Smooth muscle cell (in vitro differentiated cells): ENCODE measurements around the gene CNIH4. TPM values are rescaled to one million over a fixed set of nuclear protein-coding genes. Genes with fewer than 3 reads are reported as not detected.
"Not testable (repeated sequence)": the region's sequence is repeated elsewhere in the genome, so short reads cannot be mapped to it uniquely, and the experiment has no call there.

Experiments used
- DNase-seq: peaks from one replicate; lab custom pipeline; 2025; ENCODE audit not compliant: unreplicated experiment; lab: John Stamatoyannopoulos, UW
- H2AFZ ChIP-seq: fragments of 200-600 bp; sonication (generic); 2 replicates; pipeline ENCODE4 v1.6.0; 2016; ENCODE audit warnings: antibody characterized with exemption, low read depth, mild to moderate bottlenecking
- H3F3A ChIP-seq: fragments of 200-600 bp; sonication (generic); 2 replicates; pipeline ENCODE4 v1.6.0; 2017; ENCODE audit warnings: antibody characterized with exemption, low read depth
- H3K27ac ChIP-seq: fragments of 200-600 bp; sonication (generic); 2 replicates; pipeline ENCODE4 v1.5.1; 2016; ENCODE audit warnings: low read depth, mild to moderate bottlenecking
- H3K27me3 ChIP-seq: fragments of 200-600 bp; sonication (generic); 2 replicates; pipeline ENCODE4 v1.6.1; 2016; ENCODE audit warnings: low read depth, mild to moderate bottlenecking
- H3K36me3 ChIP-seq: fragments of 200-600 bp; sonication (generic); 2 replicates; pipeline ENCODE4 v1.5.1; 2016; ENCODE audit warnings: low read depth
- H3K4me1 ChIP-seq: fragments of 200-600 bp; sonication (generic); 2 replicates; pipeline ENCODE4 v1.5.1; 2016; ENCODE audit warnings: low read depth
- H3K4me2 ChIP-seq: fragments of 200-600 bp; sonication (generic); 2 replicates; pipeline ENCODE4 v1.6.0; 2016; ENCODE audit warnings: mild to moderate bottlenecking
- H3K4me3 ChIP-seq: fragments of 200-600 bp; sonication (generic); 2 replicates; pipeline ENCODE4 v1.5.1; 2016; ENCODE audit warnings: mild to moderate bottlenecking
- H3K79me2 ChIP-seq: fragments of 200-600 bp; sonication (generic); 2 replicates; pipeline ENCODE4 v1.6.0; 2016; ENCODE audit warnings: low read depth, mild to moderate bottlenecking
- H3K9ac ChIP-seq: fragments of 200-600 bp; sonication (generic); 2 replicates; pipeline ENCODE4 v1.6.0; 2016; ENCODE audit warnings: low read depth
- H3K9me3 ChIP-seq: fragments of 200-600 bp; sonication (generic); replicated peaks from 2 replicates; pipeline ENCODE4 v1.5.1; 2016; ENCODE audit warnings: low read depth
- H4K20me1 ChIP-seq: fragments of 200-600 bp; sonication (generic); 2 replicates; pipeline ENCODE4 v1.6.0; 2016; ENCODE audit warnings: low read depth
- WGBS: methylation state at CpG from one replicate; pipeline ENCODE4 v1.1.7; 2016; ENCODE audit warnings: low lambda C conversion rate; 5-methylcytosine and 5-hydroxymethylcytosine counted together
- polyA plus RNA-seq: library from polyadenylated mRNA; unstranded; fragments of >200 nt; fragmentation: Nextera tagmentation; extraction: Ambion mirVana; gene quantifications from 2 replicates; pipeline ENCODE4 v1.2.1, GENCODE V29; 2016
- total RNA-seq: library from RNA; depleted of rRNA; stranded (reverse); fragments of >200 nt; gene quantifications from 2 replicates; pipeline ENCODE4 v1.2.3, GENCODE V29; 2014
- TF ChIP-seq, protein P1 (sequence below): fragments of 200-600 bp; sonication (generic); IDR thresholded peaks from 2 replicates; pipeline ENCODE4 v1.5.1; 2017; ENCODE audit warnings: borderline replicate concordance, mild to moderate bottlenecking, antibody characterized with exemption; ENCODE audit not compliant: insufficient read depth, poor library complexity, severe bottlenecking

CNIH4 gene
- total and polyA plus RNA-seq, 2 experiments from 2014 or later: 61.4 to 125 TPM

DNA sequence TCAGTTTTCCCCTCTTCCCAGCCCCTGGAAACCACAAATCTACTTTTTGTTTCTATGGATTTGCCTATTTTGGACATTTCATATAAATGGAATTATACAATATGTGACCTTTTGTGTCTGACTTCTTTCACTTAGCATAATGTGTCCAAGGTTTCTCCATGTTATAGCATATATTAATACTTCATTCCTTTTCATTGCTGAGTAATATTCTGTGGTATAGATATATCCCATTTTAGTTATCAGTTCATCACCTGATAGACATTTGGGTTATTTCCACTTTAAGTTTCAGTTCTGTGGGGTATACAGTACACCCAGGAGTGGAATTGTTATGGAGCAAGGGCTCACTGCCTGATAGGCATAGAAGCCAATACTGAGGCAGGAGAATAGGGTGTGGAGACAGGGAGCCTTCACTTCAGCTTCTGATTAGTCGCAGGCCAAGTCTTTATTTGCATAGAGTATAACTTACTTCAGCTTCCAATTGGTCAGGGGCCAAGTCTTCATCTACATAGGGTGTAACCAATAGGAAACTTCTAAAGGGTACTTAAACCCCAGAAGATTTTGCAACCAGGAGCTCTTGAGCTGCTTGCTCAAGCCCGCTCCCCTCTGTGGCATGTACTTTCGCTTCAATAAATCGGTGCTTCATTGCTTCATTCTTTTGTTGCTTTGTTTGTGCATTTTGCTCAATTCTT is 18.4 kb upstream of the CNIH4 start:
- no peaks in the 10 kb centered on the region for H3K36me3 ChIP-seq
- no peak overlapping the region for H2AFZ ChIP-seq
- no peak overlapping the region for H3K4me3 ChIP-seq
- H3K79me2 ChIP-seq: no peaks in the 10 kb centered on the region
- H3K4me1 ChIP-seq: peaks cover 13% of the 10 kb centered on the region
- H4K20me1 ChIP-seq: no peaks in the 10 kb centered on the region
- no peak overlapping the region for H3K9ac ChIP-seq
- TF ChIP-seq, protein P1, sequence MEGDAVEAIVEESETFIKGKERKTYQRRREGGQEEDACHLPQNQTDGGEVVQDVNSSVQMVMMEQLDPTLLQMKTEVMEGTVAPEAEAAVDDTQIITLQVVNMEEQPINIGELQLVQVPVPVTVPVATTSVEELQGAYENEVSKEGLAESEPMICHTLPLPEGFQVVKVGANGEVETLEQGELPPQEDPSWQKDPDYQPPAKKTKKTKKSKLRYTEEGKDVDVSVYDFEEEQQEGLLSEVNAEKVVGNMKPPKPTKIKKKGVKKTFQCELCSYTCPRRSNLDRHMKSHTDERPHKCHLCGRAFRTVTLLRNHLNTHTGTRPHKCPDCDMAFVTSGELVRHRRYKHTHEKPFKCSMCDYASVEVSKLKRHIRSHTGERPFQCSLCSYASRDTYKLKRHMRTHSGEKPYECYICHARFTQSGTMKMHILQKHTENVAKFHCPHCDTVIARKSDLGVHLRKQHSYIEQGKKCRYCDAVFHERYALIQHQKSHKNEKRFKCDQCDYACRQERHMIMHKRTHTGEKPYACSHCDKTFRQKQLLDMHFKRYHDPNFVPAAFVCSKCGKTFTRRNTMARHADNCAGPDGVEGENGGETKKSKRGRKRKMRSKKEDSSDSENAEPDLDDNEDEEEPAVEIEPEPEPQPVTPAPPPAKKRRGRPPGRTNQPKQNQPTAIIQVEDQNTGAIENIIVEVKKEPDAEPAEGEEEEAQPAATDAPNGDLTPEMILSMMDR: no peak
- H3K27ac ChIP-seq: no peak overlapping the region
- no peak for DNase-seq
- no peaks in the 10 kb centered on the region for H3K9me3 ChIP-seq
- 81% methylated on average over 4 of the region's 4 CpGs for WGBS
- H3K27me3 ChIP-seq: no peaks in the 10 kb centered on the region
- H3K4me2 ChIP-seq: no peak overlapping the region
- H3F3A ChIP-seq: no peaks in the 10 kb centered on the region

DNA sequence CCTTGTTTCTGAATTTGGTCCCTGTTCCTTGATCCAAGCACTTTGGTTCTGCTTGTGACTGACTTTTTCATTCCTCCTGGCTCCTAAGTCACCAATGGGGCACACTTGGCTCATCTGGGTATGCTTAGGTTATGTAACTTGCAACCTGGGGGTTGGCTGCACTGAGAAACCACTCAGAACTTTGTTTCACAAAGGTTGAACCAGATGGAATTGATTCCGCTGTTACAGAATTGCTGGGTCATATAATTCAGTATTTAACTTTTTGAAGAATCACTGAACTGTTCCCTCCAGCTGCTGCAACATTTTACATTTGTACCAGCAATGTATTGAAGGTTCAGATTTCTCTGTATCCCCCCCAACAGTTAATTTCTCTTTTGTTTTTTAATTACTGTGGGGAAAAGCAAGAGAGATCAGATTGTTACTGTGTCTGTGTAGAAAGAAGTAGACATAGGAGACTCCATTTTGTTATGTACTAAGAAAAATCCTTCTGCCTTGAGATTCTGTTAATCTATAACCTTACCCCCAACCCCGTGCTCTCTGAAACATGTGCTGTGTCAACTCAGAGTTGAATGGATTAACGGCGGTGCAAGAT is 17.1 kb upstream of the CNIH4 start:
- no peaks in the 10 kb centered on the region for H3K79me2 ChIP-seq
- no peak for DNase-seq
- H4K20me1 ChIP-seq: no peaks in the 10 kb centered on the region
- H3K9ac ChIP-seq: no peak overlapping the region
- TF ChIP-seq, protein P1: no peak
- H3K36me3 ChIP-seq: no peaks in the 10 kb centered on the region
- H3K4me3 ChIP-seq: no peak overlapping the region
- H3K9me3 ChIP-seq: no peaks in the 10 kb centered on the region
- no peak overlapping the region for H3K4me2 ChIP-seq
- H3K27ac ChIP-seq: no peak overlapping the region
- WGBS: 41% methylated on average over 4 of the region's 4 CpGs
- no peaks in the 10 kb centered on the region for H3K27me3 ChIP-seq
- peaks cover 13% of the 10 kb centered on the region for H3K4me1 ChIP-seq
- H2AFZ ChIP-seq: no peak overlapping the region
- no peaks in the 10 kb centered on the region for H3F3A ChIP-seq

DNA sequence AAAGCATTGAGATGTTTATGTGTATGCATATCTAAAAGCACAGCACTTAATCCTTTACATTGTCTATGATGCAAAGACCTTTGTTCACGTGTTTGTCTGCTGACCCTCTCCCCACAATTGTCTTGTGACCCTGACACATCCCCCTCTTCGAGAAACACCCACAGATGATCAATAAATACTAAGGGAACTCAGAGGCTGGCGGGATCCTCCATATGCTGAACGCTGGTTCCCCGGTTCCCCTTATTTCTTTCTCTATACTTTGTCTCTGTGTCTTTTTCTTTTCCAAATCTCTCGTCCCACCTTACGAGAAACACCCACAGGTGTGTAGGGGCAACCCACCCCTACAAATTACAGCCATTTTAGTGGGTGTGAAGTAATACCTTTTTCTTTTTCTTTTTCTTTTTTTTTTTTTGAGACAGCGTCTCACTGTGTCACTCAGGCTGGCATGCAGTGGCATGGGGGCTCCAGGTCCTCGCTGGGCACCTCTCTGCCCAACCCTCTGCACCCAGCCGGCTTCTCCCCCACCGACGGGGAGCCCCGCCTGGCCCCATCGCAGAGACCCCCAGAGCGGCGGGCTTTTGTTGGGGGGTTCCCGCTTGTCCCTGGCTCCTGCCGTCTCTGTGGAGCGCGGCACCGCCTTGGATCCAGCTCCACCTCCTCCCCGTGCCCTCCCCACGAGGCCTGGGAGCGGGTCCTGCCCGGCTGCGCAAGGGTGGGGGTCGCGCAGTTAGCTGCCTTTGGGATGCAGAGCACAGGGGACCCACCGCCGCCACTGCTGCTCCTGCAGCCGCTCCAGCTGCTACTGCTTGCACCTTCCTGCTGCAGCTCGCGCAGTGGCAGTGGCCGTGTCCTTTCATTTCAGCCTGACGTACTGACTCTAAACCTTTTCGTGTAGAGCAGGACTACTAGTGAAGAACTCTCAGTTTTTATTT is 16.0 kb upstream of the CNIH4 start:
- not testable (repeated sequence) for H3K27me3 ChIP-seq, H3K27ac ChIP-seq, H3F3A ChIP-seq, H3K79me2 ChIP-seq, H3K9me3 ChIP-seq, H3K36me3 ChIP-seq, H3K9ac ChIP-seq, DNase-seq, H4K20me1 ChIP-seq
- H3K4me1 ChIP-seq: peaks cover 13% of the 10 kb centered on the region
- H3K4me2 ChIP-seq: peak overlapping the region; percentile 99
- 8% methylated on average over 31 of the region's 36 CpGs for WGBS
- peak overlapping the region; percentile 64 for H3K4me3 ChIP-seq
- peak overlapping the region; percentile 98 for H2AFZ ChIP-seq

DNA sequence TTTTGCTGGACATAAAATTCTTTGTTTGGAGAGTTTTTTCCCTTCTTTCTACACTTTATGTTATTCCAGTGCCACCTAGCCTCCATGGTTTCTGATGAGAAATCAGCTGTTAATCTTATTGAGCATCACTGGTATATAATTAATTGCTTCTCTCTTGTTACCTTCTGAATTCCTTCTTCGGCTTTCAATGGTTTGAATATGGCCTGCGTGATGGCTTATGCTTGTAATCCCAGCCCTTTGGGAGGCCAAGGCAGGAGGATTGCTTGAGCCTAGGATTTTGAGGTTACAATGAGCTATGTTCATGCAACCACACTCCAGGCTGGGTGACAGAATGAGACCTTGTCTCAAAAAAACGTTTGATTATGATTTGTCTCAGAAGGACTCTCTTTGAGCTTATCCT is 13.0 kb upstream of the CNIH4 start:
- no peak overlapping the region for H3K27ac ChIP-seq
- no peaks in the 10 kb centered on the region for H4K20me1 ChIP-seq
- 48% methylated on average over 3 of the region's 3 CpGs for WGBS
- H3K36me3 ChIP-seq: no peaks in the 10 kb centered on the region
- TF ChIP-seq, protein P1: no peak
- no peaks in the 10 kb centered on the region for H3F3A ChIP-seq
- H3K4me2 ChIP-seq: no peak overlapping the region
- no peak for DNase-seq
- H3K27me3 ChIP-seq: no peaks in the 10 kb centered on the region
- H3K9me3 ChIP-seq: no peaks in the 10 kb centered on the region
- no peaks in the 10 kb centered on the region for H3K79me2 ChIP-seq
- no peak overlapping the region for H2AFZ ChIP-seq
- peaks cover 13% of the 10 kb centered on the region for H3K4me1 ChIP-seq
- no peak overlapping the region for H3K4me3 ChIP-seq
- no peak overlapping the region for H3K9ac ChIP-seq
